Central memory CD8-positive, alpha-beta T cell (primary cell): Measurements from ENCODE around the gene CYB561D2.

Experiments used
- ATAC-seq: fragments of 150-1000 bp; cut with Tn5 transposase; replicated peaks from 2 replicates; pipeline ENCODE4 v1.10.0; 2022; ENCODE audit warnings: mild to moderate bottlenecking, moderate FRiP score, moderate number of reproducible peaks; ENCODE audit not compliant: poor library complexity, severe bottlenecking; ENCODE audit errors: extremely low read depth
- DNase-seq, 2 donors: peaks; one replicate each; pipeline ENCODE4 v3.0.0; 2021; ENCODE audit warnings: low spot score in 2 of 2
- H3K27ac Mint-ChIP-seq: one replicate; pipeline ENCODE4 v1.8.0; 2022; ENCODE audit warnings: low read depth, mild to moderate bottlenecking, moderate library complexity, mixed read lengths
- H3K27me3 Mint-ChIP-seq: one replicate; pipeline ENCODE4 v1.8.0; 2022; ENCODE audit warnings: mixed read lengths
- H3K36me3 Mint-ChIP-seq: one replicate; pipeline ENCODE4 v1.8.0; 2022; ENCODE audit warnings: mild to moderate bottlenecking, moderate library complexity, mixed read lengths; ENCODE audit not compliant: insufficient read depth
- H3K4me1 Mint-ChIP-seq: one replicate; pipeline ENCODE4 v1.8.0; 2022; ENCODE audit warnings: mixed read lengths
- H3K4me3 Mint-ChIP-seq: one replicate; pipeline ENCODE4 v1.8.0; 2022; ENCODE audit warnings: mild to moderate bottlenecking, moderate library complexity, mixed read lengths
- H3K9me3 Mint-ChIP-seq: one replicate; pipeline ENCODE4 v1.8.0; 2022; ENCODE audit warnings: mixed read lengths

CYB561D2 gene

DNA sequence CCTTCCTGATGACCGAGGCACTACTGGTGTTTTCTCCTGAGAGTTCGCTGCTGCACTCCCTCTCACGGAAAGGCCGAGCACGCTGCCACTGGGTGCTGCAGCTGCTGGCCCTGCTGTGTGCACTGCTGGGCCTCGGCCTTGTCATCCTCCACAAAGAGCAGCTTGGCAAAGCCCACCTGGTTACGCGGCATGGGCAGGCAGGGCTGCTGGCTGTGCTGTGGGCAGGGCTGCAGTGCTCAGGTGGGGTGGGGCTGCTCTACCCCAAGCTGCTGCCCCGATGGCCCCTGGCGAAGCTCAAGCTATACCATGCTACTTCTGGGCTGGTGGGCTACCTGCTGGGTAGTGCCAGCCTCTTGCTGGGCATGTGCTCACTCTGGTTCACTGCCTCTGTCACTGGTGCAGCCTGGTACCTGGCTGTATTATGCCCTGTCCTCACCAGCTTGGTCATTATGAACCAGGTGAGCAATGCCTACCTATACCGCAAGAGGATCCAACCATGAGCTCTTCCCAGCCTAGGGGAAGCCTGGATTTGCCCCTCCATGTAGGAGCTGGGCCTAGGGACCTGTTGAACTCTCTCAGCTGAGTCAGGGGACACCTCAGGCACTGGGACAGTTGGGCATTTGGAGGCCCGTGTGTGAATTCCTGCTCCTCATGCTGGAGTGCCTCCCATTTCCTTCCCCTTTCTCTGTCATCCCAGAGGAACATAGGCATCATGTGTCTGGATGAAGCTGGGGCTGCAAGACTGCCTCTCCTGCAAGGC, 2.8 kb downstream of the CYB561D2 start:
- peaks cover 30% of the 10 kb centered on the region for H3K36me3 Mint-ChIP-seq
- no peak overlapping the region for H3K27ac Mint-ChIP-seq
- H3K27me3 Mint-ChIP-seq: no peaks in the 10 kb centered on the region
- DNase-seq (no peak), ATAC-seq (no peak)
- H3K4me3 Mint-ChIP-seq: no peak overlapping the region
- no peaks in the 10 kb centered on the region for H3K9me3 Mint-ChIP-seq
- peaks cover 64% of the 10 kb centered on the region for H3K4me1 Mint-ChIP-seq

- Mint-ChIP-seq H3K27ac (no peak overlapping the region), H3K27me3 (no peaks in the 10 kb centered on the region), H3K4me3 (no peak overlapping the region), H3K9me3 (no peaks in the 10 kb centered on the region), H3K36me3 (peaks cover 28% of the 10 kb centered on the region), H3K4me1 (peaks cover 62% of the 10 kb centered on the region)
- DNase-seq (no peak), ATAC-seq (no peak)
These were observed 3.6 kb downstream of the CYB561D2 start for GRCh38 chr3:50354186-50354764.

GRCh38 chr3:50354850-50355249, 4.2 kb downstream of the CYB561D2 start:
- ATAC-seq (no peak), DNase-seq (no peak)
- H3K4me3 Mint-ChIP-seq: no peak overlapping the region
- H3K4me1 Mint-ChIP-seq: peaks cover 64% of the 10 kb centered on the region
- no peak overlapping the region for H3K27ac Mint-ChIP-seq
- no peaks in the 10 kb centered on the region for H3K27me3 Mint-ChIP-seq
- H3K36me3 Mint-ChIP-seq: peaks cover 28% of the 10 kb centered on the region
- no peaks in the 10 kb centered on the region for H3K9me3 Mint-ChIP-seq

- ATAC-seq (no peak), DNase-seq (no peak)
- Mint-ChIP-seq H3K9me3 (no peaks in the 10 kb centered on the region), H3K4me3 (peak overlapping the region; percentile 97), H3K4me1 (peaks cover 54% of the 10 kb centered on the region), H3K27ac (no peak overlapping the region), H3K27me3 (no peaks in the 10 kb centered on the region), H3K36me3 (peaks cover 24% of the 10 kb centered on the region)
These were observed 5.3 kb downstream of the CYB561D2 start for GRCh38 chr3:50355829-50356552.

- no peak for DNase-seq
- no peaks in the 10 kb centered on the region for H3K27me3 Mint-ChIP-seq
- peaks cover 49% of the 10 kb centered on the region for H3K4me1 Mint-ChIP-seq
- no peak for ATAC-seq
- H3K27ac Mint-ChIP-seq: no peak overlapping the region
- no peaks in the 10 kb centered on the region for H3K9me3 Mint-ChIP-seq
- H3K4me3 Mint-ChIP-seq: peak overlapping the region; percentile 97
- peaks cover 23% of the 10 kb centered on the region for H3K36me3 Mint-ChIP-seq
These were observed 5.9 kb downstream of the CYB561D2 start for GRCh38 chr3:50356553-50356952.

DNA sequence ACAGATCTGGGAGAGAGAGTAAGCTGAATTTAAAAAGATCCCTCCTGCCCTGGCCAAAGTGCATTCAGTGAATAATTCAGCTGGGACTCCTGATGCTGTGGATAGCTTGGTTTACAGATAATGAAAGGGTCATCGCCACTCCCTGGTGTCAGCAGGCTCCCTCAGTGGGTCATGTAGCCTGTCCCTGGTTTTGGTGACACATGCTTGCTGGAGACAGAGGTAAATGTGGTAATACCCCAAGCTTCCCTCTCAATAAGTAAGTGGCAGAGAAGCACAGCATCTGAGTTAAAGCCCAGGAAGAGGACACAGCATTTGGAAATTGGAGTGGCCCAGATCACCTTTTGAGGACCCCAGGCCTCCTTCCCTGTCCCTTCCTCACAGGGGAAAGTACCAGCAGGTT, 6.8 kb downstream of the CYB561D2 start:
- H3K27me3 Mint-ChIP-seq: no peaks in the 10 kb centered on the region
- ATAC-seq (no peak), DNase-seq (no peak)
- H3K27ac Mint-ChIP-seq: no peak overlapping the region
- H3K9me3 Mint-ChIP-seq: no peaks in the 10 kb centered on the region
- peak overlapping the region; percentile 97 for H3K4me3 Mint-ChIP-seq
- H3K36me3 Mint-ChIP-seq: peaks cover 19% of the 10 kb centered on the region
- H3K4me1 Mint-ChIP-seq: peaks cover 47% of the 10 kb centered on the region

GRCh38 chr3:50358355-50358910, 7.8 kb downstream of the CYB561D2 start:
- H3K27me3 Mint-ChIP-seq: no peaks in the 10 kb centered on the region
- no peak for ATAC-seq
- H3K9me3 Mint-ChIP-seq: no peaks in the 10 kb centered on the region
- H3K27ac Mint-ChIP-seq: peak overlapping the region; percentile 98
- DNase-seq: no peak
- peak overlapping the region; percentile 97 for H3K4me3 Mint-ChIP-seq
- H3K4me1 Mint-ChIP-seq: peaks cover 47% of the 10 kb centered on the region
- H3K36me3 Mint-ChIP-seq: peaks cover 16% of the 10 kb centered on the region

DNA sequence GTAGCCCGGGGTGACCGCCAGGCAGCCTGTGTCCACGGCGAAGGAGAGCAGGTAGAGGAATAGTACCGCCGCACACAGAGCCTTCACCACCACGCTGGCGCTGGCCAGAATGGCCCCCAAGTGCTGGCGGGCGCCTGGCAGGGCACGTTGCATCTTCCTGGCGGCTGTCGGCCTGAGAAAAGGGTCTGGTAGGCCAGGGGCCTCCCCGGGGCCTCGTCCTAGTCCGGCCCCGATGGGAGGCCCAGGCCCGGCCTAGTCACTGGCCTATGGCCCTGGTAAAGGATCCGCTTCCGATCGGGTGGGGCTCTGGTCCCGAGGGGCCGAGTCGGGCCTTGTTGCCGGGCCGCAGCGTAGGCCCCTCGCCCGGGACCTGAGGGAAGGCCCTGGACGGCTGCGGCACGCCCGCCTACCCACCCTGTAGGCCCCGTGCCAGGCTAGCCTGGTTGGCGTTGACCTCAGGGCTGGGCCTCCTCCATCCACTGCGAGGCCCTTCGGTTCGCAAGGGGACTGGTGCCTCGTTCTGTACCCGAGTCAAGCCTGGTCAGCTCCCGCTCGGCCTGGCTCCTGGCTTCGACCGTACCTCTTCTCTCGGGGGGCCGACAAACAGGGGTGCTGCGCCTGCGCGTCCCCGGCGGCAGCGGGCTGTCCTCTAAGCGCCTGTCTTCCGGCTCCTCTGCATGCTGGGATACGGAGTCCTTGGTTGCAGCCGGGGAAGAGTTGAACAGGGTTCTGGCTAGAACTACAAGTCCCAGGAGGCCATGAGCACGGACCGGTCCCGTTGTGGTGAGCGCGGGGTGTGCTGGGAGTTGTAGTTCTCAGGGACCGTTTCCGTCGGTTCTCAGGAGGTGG, 8.5 kb downstream of the CYB561D2 start, which contains the start of gene TMEM115:
TSS of gene TMEM115 (minus strand) at position 611 of the 849 bp plus-strand sequence. CDS start at position 153, 458 bp downstream.
- DNase-seq (peak; percentile 80 to 92), ATAC-seq (peak; percentile 100)
- no peaks in the 10 kb centered on the region for H3K9me3 Mint-ChIP-seq
- H3K27me3 Mint-ChIP-seq: no peaks in the 10 kb centered on the region
- H3K36me3 Mint-ChIP-seq: peaks cover 13% of the 10 kb centered on the region
- peak within 1 kb of the TSS; percentile 98 for H3K27ac Mint-ChIP-seq
- H3K4me1 Mint-ChIP-seq: peaks cover 44% of the 10 kb centered on the region
- peak within 1 kb of the TSS; percentile 97 for H3K4me3 Mint-ChIP-seq

DNA sequence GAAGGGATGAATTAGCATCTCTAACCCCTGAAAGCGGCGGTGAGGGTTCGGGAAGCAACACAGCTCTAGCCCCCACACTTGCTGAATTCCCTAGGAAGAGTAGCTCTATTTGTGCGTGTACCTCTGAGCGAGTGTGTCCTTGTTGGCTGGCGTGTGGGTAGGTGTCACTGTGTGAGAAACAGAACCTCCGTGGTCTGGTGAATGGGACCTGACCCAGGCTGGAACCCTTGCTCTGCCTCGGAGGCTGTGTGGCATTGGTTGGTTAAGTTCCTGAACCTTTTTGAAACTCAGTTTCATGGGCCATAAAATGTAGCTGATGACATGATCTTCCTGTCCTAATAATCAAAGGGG, 9.1 kb downstream of the CYB561D2 start:
- Mint-ChIP-seq H3K36me3 (peaks cover 8% of the 10 kb centered on the region), H3K27me3 (no peaks in the 10 kb centered on the region), H3K9me3 (no peaks in the 10 kb centered on the region), H3K27ac (peak overlapping the region; percentile 98), H3K4me3 (peak overlapping the region; percentile 97), H3K4me1 (peaks cover 40% of the 10 kb centered on the region)
- ATAC-seq: peak; percentile 11
- DNase-seq: no peak

GRCh38 chr3:50364573-50365079, 14.0 kb downstream of the CYB561D2 start:
- peak overlapping the region; percentile 85 for H3K4me3 Mint-ChIP-seq
- ATAC-seq (no peak), DNase-seq (no peak)
- no peaks in the 10 kb centered on the region for H3K27me3 Mint-ChIP-seq
- peak overlapping the region; percentile 64 for H3K27ac Mint-ChIP-seq
- peaks cover 32% of the 10 kb centered on the region for H3K4me1 Mint-ChIP-seq
- H3K36me3 Mint-ChIP-seq: peaks cover 6% of the 10 kb centered on the region
- no peaks in the 10 kb centered on the region for H3K9me3 Mint-ChIP-seq

GRCh38 chr3:50365080-50365841, 14.6 kb downstream of the CYB561D2 start:
- no peaks in the 10 kb centered on the region for H3K9me3 Mint-ChIP-seq
- H3K27ac Mint-ChIP-seq: peak overlapping the region; percentile 93
- DNase-seq (peak; percentile 85 to 90), ATAC-seq (peak; percentile 98)
- peaks cover 30% of the 10 kb centered on the region for H3K4me1 Mint-ChIP-seq
- no peaks in the 10 kb centered on the region for H3K27me3 Mint-ChIP-seq
- H3K4me3 Mint-ChIP-seq: peak overlapping the region; percentile 85
- H3K36me3 Mint-ChIP-seq: peaks cover 6% of the 10 kb centered on the region
